Tibial nerve (tissue), 4 donors: ENCODE measurements around the gene CEP112. TPM values are rescaled to one million over a fixed set of nuclear protein-coding genes. Genes with fewer than 3 reads are reported as not detected.

Experiments
- DNase-seq, 2 donors: peaks; one replicate each; pipeline ENCODE4 v3.0.0-alpha.2; 2019; ENCODE audit warnings: low spot score in 2 of 2
- H3K27ac ChIP-seq, 4 donors: fragments of 200-600 bp; sonication (generic) in 3 of 4; one replicate each; pipeline ENCODE4 v1.5.1; 2017 to 2019; ENCODE audit warnings: mild to moderate bottlenecking in 1 of 4
- H3K27me3 ChIP-seq, 2 donors: fragments of 200-600 bp; sonication (generic) in 1 of 2; one replicate each; pipeline versions ENCODE4 v1.5.1 to v1.6.0; 2017 to 2019
- H3K36me3 ChIP-seq, 3 donors: fragments of 200-600 bp; sonication (generic); one replicate each; pipeline ENCODE4 v1.5.1; 2018 to 2019
- H3K4me1 ChIP-seq, 4 donors: fragments of 200-600 bp; sonication (generic) in 3 of 4; one replicate each; pipeline ENCODE4 v1.5.1; 2017 to 2019
- H3K4me3 ChIP-seq, 4 donors: fragments of 200-600 bp; sonication (generic) in 3 of 4; one replicate each; pipeline ENCODE4 v1.5.1; 2017 to 2019; ENCODE audit warnings: mild to moderate bottlenecking in 1 of 4, moderate library complexity in 1 of 4
- H3K9me3 ChIP-seq, 4 donors: fragments of 200-600 bp; sonication (generic) in 3 of 4; one replicate each; pipeline ENCODE4 v1.5.1; 2017 to 2019
- EP300 ChIP-seq, 2 donors: sonication (generic); formaldehyde crosslinking; IDR thresholded peaks; one replicate each; pipeline ENCODE4 v1.6.1; 2017; ENCODE audit warnings: antibody characterized with exemption in 2 of 2, mild to moderate bottlenecking in 1 of 2
- POLR2A ChIP-seq, 2 donors: fragments of 450-650 bp; IDR thresholded peaks; one replicate each; pipeline ENCODE4 v1.6.1; 2017; ENCODE audit warnings: antibody characterized with exemption in 2 of 2, mild to moderate bottlenecking in 2 of 2, moderate library complexity in 2 of 2
- WGBS, 2 donors: methylation state at CpG; one replicate each; pipeline ENCODE4 v1.1.5; 2018; 5-methylcytosine and 5-hydroxymethylcytosine counted together
- total RNA-seq, 4 donors: library from RNA; depleted of rRNA; stranded (reverse); fragments of >200 nt; gene quantifications; one replicate each; pipeline ENCODE4 v1.1.0, GENCODE V29; 2016
- TF ChIP-seq, protein P1 (sequence below), 5 experiments: fragments of 200-600 bp in 3 of 5; fragments of 450-650 bp in 2 of 5; sonication (generic) in 3 of 5; IDR thresholded peaks; one replicate each; pipeline ENCODE4 v1.5.1; 2016 to 2019; ENCODE audit warnings: antibody characterized with exemption in 5 of 5, mild to moderate bottlenecking in 3 of 5, moderate library complexity in 2 of 5

Gene CEP112
- total RNA-seq, 4 donors from 2014 or later = 26.0 to 46.8 (median 34.2) TPM

GRCh38 chr17:66098040-66098439 lies 93.9 kb downstream of the CEP112 start:
- Histone ChIP-seq H3K36me3 (peaks cover 0 to 29% (median 0%) of the 10 kb centered on the region in 3 donors), H3K9me3 (peaks cover 0 to 3% (median 0%) of the 10 kb centered on the region in 4 donors), H3K4me1 (no peaks in the 10 kb centered on the region), H3K27me3 (no peaks in the 10 kb centered on the region), H3K4me3 (no peak overlapping the region), H3K27ac (no peak overlapping the region)
- no peak for TF ChIP-seq POLR2A (IDR thresholded peaks at IDR 0.05)
- TF ChIP-seq, protein P1, sequence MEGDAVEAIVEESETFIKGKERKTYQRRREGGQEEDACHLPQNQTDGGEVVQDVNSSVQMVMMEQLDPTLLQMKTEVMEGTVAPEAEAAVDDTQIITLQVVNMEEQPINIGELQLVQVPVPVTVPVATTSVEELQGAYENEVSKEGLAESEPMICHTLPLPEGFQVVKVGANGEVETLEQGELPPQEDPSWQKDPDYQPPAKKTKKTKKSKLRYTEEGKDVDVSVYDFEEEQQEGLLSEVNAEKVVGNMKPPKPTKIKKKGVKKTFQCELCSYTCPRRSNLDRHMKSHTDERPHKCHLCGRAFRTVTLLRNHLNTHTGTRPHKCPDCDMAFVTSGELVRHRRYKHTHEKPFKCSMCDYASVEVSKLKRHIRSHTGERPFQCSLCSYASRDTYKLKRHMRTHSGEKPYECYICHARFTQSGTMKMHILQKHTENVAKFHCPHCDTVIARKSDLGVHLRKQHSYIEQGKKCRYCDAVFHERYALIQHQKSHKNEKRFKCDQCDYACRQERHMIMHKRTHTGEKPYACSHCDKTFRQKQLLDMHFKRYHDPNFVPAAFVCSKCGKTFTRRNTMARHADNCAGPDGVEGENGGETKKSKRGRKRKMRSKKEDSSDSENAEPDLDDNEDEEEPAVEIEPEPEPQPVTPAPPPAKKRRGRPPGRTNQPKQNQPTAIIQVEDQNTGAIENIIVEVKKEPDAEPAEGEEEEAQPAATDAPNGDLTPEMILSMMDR (IDR thresholded peaks at IDR 0.05) = no peak
- no peak for TF ChIP-seq EP300 (IDR thresholded peaks at IDR 0.05)
- WGBS, 2 donors = 90 to 95% methylated on average over 3 of the region's 3 CpGs
- no peak for DNase-seq

DNA sequence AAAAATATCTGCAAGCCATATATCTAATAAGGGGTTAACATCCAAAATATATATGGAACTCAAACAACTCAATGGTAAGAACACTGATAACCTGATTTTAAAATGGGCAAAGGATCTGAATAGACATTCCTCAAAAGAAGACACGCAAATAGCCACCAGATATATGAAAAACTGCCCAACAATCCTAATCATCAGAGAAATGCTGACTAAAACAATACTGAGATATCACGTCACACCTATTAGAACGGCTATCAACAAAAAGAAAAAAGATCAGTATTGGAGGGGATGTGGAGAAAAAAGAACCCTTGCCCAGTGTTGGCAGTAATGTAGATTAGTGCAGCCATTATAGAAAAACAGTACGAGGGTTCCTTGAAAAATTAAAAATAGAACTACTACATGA lies 97.2 kb downstream of the CEP112 start:
- no peak for DNase-seq
- H3K9me3 ChIP-seq = peaks cover 0 to 10% (median 0%) of the 10 kb centered on the region in 4 donors
- WGBS, 2 donors = 93 to 98% methylated on average over 4 of the region's 4 CpGs
- H3K36me3 ChIP-seq = peaks cover 0 to 55% (median 0%) of the 10 kb centered on the region in 3 donors
- H3K27me3 ChIP-seq = no peaks in the 10 kb centered on the region
- H3K27ac ChIP-seq = no peak overlapping the region
- H3K4me1 ChIP-seq = no peaks in the 10 kb centered on the region
- H3K4me3 ChIP-seq = no peak overlapping the region
- TF ChIP-seq POLR2A (IDR thresholded peaks at IDR 0.05) (no peak), EP300 (IDR thresholded peaks at IDR 0.05) (no peak)
- TF ChIP-seq, protein P1 (IDR thresholded peaks at IDR 0.05) = no peak

DNA sequence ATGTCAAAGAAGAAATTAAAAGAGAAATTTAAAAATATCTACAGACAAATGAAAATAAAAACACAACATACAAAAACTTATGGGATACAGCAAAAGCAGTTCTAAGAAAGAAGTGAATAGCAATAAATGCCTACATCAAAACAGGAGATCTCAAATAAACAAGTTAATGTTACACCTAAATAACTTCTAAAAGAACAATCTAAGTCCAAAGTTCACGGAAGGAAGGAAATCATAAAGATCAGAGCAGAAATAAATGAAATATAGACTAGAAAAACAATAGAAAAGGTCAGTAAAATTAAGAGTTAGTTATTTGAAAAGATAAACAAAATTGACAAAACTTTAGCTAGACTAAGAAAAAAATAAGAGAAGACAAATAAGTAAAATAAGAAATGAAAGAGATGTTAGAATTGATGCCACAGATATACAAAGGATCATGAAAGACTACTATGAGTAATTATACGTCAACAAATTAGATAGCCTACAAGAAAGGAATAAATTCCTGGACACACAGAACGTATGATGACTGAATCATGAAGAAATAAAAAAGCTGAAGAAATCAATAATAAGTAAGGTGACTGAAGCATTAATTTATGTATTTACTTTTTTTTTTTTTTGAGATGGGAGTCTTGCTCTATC lies 100.4 kb downstream of the CEP112 start:
- peaks cover 0 to 3% (median 0%) of the 10 kb centered on the region in 4 donors for H3K4me1 ChIP-seq
- DNase-seq = no peak
- H3K27ac ChIP-seq = no peak overlapping the region
- no peaks in the 10 kb centered on the region for H3K27me3 ChIP-seq
- TF ChIP-seq, protein P1 (IDR thresholded peaks at IDR 0.05) = no peak
- TF ChIP-seq POLR2A (IDR thresholded peaks at IDR 0.05) = no peak
- no peak for TF ChIP-seq EP300 (IDR thresholded peaks at IDR 0.05)
- H3K4me3 ChIP-seq = no peak overlapping the region
- H3K36me3 ChIP-seq = peaks cover 0 to 65% (median 0%) of the 10 kb centered on the region in 3 donors
- WGBS, 2 donors = 92 to 93% methylated on average over 3 of the region's 3 CpGs
- H3K9me3 ChIP-seq = peaks cover 0 to 22% (median 5%) of the 10 kb centered on the region in 4 donors

- Histone ChIP-seq H3K4me3 (no peak overlapping the region), H3K36me3 (peaks cover 0 to 47% (median 0%) of the 10 kb centered on the region in 3 donors), H3K27ac (no peak overlapping the region), H3K9me3 (peaks cover 0 to 22% (median 5%) of the 10 kb centered on the region in 4 donors), H3K4me1 (peaks cover 0 to 3% (median 0%) of the 10 kb centered on the region in 4 donors), H3K27me3 (no peaks in the 10 kb centered on the region)
- 93 to 100% methylated on average over 1 of the region's 1 CpG for WGBS, 2 donors
- TF ChIP-seq, protein P1 (IDR thresholded peaks at IDR 0.05) = no peak
- TF ChIP-seq POLR2A (IDR thresholded peaks at IDR 0.05) (no peak), EP300 (IDR thresholded peaks at IDR 0.05) (no peak)
- no peak for DNase-seq
Observed at GRCh38 chr17:66089764-66090163, 102.2 kb downstream of the CEP112 start.

GRCh38 chr17:66088173-66088572 lies 103.8 kb downstream of the CEP112 start:
- Histone ChIP-seq H3K4me1 (peaks cover 0 to 3% (median 0%) of the 10 kb centered on the region in 4 donors), H3K9me3 (peaks cover 0 to 22% (median 5%) of the 10 kb centered on the region in 4 donors), H3K27me3 (no peaks in the 10 kb centered on the region), H3K27ac (no peak overlapping the region), H3K36me3 (peaks cover 0 to 43% (median 0%) of the 10 kb centered on the region in 3 donors), H3K4me3 (no peak overlapping the region)
- no peak for DNase-seq
- no peak for TF ChIP-seq POLR2A (IDR thresholded peaks at IDR 0.05)
- TF ChIP-seq, protein P1 (IDR thresholded peaks at IDR 0.05) = no peak
- TF ChIP-seq EP300 (IDR thresholded peaks at IDR 0.05) = no peak
- WGBS, 2 donors = 94 to 100% methylated on average over 2 to 3 of the region's 4 CpGs
